ENCODE results near the gene FAM163B.
"Not testable (repeated sequence)": the region's sequence is repeated elsewhere in the genome, so short reads cannot be mapped to it uniquely, and the experiment has no call there.

The FAM163B gene

DNA sequence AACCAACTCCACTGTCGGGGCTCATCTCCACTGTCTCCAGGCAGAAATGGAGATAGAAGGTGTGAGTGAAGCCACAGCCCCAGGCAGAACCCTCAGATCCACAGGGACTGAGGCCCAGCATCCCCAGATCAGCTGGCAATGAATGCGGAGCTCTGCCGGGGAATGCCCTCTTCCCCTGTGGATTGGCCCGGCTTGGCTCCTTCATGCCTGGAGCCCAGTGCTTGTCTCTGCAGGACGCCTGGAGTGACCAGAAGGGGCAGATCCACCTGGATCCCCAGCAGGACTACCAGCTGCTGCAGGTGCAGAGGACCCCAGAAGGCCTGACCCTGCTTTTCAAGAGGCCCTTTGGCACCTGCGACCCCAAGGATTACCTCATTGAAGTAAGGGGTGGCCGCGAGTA, 30.4 kb upstream of the FAM163B start:
- DNase-seq (ENCODE audit: low read depth in 2 of 2): no peak

DNA sequence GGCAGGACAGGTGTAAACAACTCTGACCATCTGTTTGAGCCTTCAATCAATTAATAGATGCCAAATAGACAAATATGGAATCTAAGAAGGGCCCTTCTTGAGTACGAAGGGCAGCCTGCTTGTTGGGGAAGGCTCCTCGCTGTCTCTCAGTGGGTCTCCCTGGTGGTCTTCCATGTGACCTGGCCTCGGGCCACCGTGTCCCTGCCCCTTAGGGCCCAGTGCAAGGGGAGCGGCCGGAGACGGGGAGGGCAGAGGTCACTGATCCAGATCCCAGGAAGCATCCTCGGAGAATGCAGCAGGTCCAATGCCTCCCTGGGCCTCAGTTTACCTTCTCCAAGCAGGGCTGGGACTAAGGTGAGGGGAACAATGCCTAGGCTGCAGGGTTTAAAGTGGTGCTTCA, 29.5 kb upstream of the FAM163B start:
- DNase-seq (ENCODE audit: low read depth in 2 of 2): no peak

DNA sequence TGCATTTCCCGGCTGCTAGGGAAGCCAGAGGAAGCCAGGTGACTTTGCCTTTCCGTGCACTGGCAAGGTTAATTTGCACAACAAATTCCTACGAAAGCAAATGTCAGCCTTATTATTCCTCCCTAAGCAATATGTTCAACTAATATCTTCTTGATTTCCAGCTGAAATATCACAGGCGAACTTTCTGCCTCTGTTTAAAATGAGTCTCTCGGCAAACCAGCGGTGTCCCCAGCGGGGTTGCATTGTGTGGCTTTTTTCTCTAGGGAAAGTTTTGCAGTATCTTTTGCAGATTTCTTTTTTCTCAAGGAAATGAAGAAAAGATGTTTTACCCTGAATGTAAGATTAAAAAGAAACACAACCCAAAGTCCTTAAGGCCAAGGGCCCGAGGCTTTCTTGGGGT, 28.9 kb upstream of the FAM163B start:
- no peak for DNase-seq (ENCODE audit: low read depth in 2 of 2)

DNA sequence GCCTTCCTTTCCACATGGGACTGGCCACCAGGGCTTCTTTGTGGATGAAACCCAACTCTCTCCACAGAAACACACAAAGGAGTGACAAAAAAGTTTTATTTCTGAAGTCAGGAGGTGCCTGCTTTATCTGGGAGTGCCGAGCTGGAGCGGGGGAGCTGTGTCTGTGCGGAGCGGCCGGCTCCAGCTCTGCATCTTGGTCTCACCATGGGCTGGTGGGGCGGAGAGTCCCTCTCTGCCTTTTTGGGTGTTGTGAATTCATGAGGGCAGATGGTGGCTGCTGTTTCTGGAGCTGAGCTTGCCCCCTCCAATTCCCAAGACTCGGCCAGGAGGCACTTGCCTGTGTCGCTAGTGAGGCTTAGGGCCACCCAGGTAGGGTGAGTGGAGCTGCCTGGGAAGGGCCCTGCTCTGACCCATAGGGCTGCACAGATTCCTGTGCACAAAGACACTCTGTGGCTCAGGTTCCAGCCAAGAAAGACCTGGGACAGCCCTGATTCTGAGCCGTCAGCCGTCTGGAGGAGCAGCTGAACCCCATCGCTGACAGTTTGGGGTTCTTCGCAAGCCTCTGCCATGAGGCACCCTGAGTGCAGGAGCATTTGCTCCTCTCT, 28.4 kb upstream of the FAM163B start:
- DNase-seq (ENCODE audit: low read depth in 2 of 2): no peak

DNA sequence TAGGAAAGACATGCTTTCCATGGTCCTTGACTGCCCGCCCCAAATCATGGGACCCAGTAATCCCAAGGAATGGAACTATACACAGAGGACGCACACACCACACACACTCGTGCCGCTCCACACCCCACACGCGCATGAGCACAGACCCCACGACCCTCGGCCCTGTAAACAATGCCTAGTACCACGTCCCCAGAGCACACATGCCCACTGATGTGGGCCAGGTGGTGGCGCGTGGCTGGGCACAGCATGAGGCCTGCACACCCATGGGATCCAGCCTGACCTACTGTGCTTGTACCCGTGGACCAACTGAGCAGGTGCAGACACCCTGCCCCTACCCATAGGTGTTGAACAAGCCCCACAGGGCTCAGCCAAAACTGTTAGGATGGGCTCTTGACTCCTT, 27.7 kb upstream of the FAM163B start:
- no peak for DNase-seq (ENCODE audit: low read depth in 2 of 2)

DNA sequence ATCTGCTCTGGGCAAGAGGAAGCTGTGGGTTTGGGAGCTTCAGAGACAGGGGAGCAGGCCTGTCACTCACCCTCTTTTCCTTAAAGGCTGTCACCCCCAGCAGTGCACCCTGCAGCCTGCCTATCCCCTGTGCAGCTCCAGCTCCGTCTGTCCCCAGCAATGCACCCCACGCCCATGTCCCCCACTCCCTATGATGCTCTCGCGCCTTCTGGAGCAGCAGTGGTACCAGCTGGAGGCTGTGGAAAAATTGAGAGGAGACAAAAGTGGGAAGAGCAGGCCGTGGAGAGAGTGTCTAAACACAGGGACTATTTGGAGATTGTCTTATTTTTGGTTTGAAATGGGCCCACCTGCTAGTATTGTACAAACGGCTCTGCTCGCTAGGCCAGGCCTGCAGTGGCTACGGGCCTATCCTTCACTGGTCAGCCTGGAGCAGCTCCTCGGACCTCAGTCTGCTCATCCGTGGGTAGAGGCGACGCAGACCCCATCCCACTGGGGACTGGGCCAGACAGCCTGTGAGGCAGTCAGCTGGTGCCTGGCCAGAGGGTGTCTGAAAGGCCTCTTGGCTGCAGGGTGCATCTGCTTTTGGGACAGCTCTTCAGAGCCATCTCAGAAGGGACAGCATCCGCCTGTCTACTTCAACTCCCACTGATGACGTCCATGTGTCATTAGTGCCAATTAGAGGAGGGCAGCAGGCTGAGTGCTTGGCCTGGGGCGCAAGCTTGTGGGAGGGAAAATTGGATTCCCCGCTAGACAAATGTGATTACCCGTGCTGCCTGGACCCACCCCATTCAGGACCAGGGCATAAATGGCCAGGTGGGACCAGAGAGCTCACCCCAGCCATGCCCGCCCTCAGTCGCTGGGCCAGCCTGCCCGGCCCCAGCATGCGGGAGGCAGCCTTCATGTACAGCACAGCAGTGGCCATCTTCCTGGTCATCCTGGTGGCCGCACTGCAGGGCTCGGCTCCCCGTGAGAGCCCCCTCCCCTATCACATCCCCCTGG, 26.6 kb upstream of the FAM163B start, which contains the start of gene DBH:
DBH (plus strand) TSS at position 831 of the 999 bp plus-strand sequence; CDS start at position 840, 9 bp downstream.
- DNase-seq (ENCODE audit: low read depth in 2 of 2): no peak

DNA sequence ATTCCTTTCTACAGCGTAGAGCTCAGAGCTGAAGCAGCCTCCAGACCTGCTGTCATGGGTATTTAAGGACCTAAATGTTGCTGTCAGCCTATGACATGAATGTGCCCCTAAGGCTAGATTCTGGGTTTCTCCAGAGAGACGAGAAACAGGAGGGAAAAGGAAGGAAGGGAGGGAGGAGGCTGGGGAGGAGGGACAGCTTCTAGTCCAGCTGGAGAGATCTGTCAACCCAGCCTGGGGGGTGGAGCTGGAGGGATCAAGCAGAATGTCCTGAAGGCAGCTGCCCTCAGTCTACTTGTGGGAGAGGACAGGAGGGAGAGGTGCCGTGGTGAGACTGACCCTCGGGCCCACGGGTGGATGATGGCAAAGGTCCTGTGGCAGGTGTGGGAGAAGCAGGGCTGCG, 25.9 kb upstream of the FAM163B start:
- DNase-seq (ENCODE audit: low read depth in 2 of 2): no peak

DNA sequence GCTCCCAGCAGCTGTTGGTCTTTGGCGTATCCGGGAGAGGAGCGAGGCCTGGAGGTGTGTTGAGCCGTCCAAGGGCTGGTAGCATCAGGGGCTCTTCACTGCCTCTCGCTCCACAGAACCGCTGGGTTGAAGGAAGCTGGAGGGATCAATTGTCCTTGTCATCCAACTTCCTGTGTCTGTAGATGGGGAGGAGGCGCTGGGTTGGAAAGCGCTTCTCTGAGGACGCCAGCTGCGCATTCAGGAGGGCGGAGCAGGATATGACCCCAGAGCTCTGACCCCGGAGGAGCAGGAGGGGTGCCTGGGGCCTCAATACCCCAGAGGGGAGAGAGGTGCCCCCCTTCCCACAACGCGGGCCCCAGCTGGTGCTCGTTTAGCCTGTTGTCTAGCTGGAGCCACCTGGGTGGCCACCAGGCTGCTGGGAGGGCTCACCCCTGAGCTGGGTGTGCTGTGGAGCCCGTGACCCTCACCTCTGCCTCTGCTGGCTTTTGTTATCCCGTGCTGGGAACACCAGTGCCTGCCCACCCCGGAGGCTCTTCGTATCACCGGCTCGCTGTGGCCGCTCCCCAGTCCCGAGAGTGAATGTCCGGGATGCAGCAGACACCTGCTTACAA, 25.0 kb upstream of the FAM163B start:
- no peak for DNase-seq (ENCODE audit: low read depth in 2 of 2)

DNA sequence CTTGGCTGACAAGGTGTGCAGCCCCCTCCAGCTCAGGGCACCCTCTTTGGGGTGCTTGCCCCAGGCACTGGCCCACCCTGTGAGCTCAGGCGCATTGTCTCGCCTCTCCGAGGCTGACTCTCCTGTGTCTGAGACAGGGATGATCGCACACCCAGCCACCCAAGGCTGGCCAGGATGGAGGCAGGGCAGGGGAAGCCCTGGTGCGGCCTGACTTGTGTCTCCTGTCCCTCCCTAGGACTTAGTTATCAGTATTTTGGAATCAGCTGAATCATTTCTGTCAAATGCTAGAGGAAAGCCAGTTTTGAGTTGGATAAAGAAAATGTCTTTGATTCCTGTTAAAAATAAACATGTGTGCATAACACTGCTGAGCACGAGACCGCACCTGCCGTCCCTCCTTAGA, 24.5 kb upstream of the FAM163B start:
- DNase-seq (ENCODE audit: low read depth in 2 of 2): no peak

DNA sequence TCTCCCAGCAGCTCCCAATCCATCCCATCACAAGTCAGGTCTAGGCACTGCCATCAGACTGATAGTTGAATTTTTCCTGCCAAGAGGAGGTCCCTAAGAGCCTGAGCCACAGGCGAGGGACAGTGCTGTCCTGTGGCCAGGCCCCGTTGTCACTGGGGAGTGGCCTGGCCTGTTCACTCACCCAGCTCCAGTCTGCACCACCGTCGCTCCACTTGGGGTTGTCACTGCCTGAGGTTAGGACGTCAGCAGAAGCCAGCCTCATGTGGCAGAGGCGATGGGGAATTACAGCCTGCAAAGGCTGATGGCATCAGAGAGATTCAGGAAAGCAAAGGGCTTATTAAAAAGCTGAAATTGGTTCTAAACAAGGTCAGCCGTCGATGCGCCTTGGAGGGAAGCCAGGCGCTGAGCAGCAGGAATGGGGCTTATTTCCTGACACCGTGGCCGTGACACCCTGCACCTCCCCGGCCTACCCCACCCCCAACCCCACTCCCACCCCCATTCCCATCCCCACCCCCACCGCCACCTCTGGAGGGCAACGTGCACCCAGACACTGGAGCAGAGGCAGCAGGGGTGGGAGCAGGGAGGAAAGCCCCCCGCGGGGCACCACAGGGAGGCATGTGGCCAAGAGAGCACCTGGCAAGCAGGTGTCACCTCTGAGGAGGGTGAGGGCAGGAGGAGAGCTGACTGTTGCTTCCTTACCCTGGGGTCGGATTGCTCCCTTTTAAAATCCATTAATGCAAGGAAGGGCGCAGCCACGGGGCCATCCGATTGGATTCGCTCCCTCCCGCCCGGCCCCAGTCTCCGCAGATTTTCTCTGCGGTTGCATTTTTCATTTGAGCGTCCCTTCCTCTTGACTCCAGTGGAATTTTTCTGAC, 23.9 kb upstream of the FAM163B start:
- no peak for DNase-seq (ENCODE audit: low read depth in 2 of 2)

DNA sequence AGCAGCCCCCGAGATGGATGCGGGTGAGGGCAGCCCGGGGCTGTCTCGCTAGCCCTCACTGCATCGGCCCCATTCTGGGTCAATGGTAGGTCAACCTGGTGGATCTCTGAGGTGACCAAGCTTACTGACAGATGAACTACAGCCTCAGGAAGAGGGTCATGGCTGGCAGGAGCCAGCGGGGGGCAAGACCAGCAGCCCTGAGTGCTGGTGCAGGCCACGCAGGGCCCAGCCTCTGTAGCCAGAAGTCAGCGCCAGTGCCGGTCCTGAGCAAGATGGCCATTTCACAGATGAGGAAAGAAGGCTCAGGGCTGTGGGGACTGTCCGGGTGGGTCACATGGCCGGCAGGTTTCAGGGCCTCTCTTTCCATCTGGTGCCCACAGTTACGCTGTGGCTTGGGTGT, 21.9 kb upstream of the FAM163B start:
- no peak for DNase-seq (ENCODE audit: low read depth in 2 of 2)

DNA sequence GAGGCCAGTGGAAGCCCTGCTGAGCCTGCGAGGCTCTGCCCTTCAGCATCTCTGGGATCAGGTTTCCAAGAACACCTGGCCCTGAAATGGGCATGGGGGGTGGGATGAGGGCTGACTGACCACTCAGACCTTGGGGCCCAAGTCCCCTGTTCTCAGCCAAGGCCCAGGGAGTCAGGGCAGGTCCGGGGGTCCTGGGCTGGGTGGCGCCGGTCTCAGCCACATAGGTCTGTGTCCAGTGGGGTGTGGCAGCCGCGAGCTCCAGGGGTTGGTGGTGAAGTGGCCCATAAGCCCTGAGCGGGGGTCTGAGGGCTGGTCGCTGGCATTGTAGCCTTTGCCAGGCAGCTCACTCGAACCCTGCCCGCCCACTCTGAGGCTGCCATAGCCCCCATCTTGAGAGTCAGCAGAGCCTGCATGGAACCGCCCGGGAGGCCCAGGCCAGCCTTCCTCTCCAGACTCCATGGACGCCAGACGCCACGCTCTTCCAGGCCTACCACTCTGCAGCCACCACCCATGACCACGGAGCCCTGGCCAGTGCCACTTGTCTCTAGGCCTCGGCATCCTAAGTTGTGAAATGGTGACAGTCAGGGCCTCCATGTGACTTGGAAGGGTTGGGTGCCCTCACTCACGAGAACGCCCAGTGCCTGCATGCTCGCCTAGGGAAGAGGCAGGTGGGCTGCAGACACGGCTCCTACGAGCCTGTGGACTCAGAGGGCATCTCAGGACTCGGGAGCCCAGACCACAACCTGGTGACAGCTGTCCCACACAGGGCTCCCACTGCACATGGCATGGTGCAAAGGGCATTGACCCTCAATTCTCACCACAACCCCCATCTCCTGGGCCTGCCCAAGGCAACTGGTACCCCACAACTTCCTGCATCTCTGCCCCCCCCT, 20.3 kb upstream of the FAM163B start:
- DNase-seq (ENCODE audit: low read depth in 2 of 2): no peak

DNA sequence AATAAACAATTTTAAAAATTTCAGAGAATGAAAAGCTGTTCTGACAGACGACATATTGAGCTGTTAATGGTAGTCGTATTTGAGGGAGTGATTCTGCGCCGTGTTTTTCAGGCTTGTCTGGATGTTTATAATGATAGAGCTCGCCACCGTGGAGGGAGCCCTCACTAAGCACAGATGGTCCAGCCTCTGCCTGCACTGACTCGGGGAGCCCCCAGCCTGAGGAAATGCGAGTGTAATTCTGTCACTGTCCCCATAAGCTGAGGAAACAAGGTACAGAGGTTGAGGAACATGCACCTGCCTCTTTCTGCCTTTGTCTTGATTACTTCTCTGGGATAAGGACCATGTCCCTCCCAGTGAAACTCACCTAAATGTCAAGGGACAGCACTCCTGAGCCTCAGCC, 19.6 kb upstream of the FAM163B start:
- no peak for DNase-seq (ENCODE audit: low read depth in 2 of 2)

DNA sequence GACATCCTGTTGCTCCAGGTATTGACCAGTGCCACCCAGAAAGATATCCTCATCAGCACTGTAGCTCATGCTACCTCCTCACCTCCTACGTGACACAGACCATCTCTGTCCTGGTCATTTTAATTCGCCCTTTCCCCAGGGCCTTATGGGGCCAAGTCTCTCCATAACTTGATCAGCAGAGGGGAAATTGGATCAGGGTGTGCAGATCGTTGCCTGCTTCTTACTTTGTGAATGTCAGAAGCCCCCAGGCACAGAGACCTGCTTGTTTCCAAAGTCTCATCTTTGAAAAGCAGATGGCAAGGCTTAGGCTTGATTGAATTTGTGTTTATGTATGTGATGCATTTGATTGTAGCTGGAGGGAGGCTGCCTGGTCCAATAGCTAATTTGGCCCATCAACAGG, 18.2 kb upstream of the FAM163B start:
- DNase-seq (ENCODE audit: low read depth in 2 of 2): no peak

DNA sequence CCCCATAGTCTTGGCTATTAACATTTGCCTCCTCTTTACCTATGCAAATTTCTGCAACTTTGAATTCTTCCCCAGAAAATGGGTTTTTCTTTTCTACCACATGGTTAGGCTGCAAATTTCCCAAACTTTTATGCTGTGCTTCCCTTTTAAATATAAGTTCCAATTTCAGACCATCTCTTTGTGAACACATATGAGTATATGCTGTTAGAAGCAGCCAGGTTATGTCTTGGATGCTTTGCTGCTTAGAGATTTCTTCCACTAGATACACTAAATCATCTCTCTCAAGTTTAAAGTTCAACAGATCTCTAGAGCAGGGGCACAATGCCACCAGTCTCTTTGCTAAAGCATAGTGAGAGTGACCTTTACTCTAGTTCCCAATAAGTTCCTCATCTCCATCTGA, 16.8 kb upstream of the FAM163B start:
- not testable (repeated sequence) for DNase-seq (ENCODE audit: low read depth in 2 of 2)

DNA sequence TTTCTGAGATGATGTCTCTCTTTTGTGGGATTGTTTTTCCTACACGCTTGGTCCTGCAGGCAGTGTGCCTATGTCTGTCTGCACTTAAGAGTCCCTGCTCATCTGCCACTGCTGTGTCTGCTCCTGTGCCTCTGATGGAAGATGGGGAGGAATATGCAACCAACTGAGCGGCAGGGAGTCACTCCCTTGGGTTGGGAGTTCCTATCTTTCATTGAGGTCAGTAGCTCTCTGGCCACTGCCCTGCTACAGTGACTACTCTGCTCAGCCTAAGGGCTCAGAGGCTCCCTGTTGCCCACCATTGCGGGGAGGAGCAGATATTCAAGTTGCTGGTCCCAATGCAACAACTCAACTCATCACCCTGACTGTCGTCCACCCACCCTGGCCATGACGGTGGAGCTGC, 13.4 kb upstream of the FAM163B start:
- DNase-seq (ENCODE audit: low read depth in 2 of 2): no peak

DNA sequence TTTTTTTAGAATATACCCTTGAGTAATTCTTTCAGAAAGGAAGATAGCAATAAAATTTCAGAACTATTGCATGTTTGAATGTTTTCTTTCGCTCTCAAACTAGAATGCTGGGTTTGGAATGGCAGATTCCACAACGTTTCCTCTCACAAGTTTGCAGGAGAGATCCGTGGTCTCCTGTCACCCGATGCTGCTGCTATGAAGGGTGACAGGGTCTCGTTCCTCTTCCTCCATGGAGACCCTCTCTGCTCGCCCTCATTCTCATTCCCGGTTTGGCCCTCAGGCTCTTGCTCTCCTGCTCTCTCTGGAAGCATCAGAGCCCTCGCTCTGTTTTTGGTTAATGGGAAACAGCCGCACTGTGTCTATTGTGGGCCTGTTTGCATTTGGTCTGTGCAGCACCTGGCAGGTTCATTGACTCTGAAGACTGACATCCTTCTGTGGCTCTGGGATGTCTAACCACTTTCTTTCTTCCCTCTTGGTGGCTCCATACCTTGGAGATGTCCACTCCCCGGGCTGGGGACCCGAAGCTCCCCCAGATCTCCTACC, 12.6 kb upstream of the FAM163B start:
- no peak for DNase-seq (ENCODE audit: low read depth in 2 of 2)

DNA sequence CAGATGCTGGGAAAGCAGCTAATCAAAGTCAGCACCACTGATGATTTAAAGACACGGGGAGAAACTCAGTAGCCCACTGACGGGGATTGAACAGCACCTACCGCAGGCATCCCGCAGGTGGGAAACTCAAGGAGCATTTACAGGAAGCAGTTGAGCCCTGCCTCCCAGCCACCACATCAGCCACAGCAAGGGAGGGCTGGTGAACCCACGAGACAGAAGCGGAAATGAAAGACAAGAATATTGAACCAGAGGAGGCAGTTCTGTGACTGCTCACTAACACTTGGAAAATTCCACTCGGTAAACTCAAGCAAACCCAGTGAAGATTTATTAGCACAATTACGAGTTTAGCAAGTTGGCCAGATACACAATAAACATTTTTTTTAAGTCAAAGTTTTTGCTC, 10.6 kb upstream of the FAM163B start:
- DNase-seq (ENCODE audit: low read depth in 2 of 2): peak; percentile 6 to 23

DNA sequence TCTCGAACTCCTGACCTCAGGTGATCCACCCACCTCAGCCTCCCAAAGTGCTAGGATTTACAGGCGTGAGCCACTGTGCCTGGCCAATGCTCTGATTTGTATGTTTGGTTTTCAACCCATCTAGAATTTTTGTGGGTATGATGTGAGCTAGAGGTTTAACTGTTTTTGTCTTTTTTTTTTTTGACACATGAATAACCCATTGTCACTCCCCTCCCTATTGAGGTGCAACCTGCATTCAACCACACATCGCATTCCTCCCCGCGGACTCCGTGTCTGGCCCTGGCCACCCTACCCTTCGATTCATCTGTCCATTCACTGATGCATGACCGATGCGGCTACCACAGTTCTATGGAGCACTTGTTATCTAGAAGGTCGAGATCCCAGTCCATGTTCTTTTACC, 9.5 kb upstream of the FAM163B start:
- no peak for DNase-seq (ENCODE audit: low read depth in 2 of 2)

DNA sequence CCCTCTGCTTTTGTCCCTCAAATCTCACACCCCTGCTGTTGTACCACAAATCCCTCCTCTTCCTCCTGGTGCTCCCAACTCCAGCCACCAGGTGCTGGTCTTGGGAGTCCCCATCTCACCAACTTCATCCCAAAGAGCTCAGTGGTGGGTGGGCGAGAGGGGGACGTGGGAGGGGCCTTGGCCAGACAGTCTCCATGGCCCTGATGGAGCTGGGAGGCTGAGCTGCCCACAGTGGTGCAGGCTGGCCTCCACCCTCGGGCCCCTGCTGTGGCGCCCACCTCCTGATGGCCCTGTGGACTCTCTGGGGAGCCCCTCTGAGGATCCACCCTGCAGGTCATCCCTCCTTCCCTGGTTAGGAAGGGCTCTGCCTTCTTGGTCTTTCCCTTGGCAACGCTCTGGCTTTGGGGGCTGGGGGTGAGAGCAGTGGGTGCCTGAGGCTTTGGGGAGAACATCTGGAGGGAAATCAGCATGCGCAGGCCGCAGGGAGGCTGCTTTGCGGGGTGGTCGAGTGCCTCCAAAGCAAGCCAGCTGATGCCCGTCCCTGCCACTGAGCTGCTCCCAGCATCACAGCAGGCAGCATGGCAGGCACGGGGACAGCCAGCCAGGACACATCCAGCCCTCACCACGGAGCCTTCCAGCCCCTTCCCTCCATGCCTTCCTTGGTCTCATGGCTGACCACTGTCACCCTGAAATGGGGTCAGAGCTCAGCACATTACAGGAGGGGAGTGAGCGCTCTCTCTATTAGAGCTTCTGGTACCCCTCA, 7.6 kb upstream of the FAM163B start:
- DNase-seq (ENCODE audit: low read depth in 2 of 2): no peak

All from stimulated activated CD8-positive, alpha-beta memory T cell treated with anti-CD3 and anti-CD28 coated beads, Interleukin-7, amount 100 ng/mL, for 1 hour (primary cell).